ENCODE results near the gene HNRNPUL1. TPM values are rescaled to one million over a fixed set of nuclear protein-coding genes. Genes with fewer than 3 reads are reported as not detected.

Gene HNRNPUL1
- total and polyA plus RNA-seq, 2 experiments from 2014 or later, result 204 to 207 TPM

DNA sequence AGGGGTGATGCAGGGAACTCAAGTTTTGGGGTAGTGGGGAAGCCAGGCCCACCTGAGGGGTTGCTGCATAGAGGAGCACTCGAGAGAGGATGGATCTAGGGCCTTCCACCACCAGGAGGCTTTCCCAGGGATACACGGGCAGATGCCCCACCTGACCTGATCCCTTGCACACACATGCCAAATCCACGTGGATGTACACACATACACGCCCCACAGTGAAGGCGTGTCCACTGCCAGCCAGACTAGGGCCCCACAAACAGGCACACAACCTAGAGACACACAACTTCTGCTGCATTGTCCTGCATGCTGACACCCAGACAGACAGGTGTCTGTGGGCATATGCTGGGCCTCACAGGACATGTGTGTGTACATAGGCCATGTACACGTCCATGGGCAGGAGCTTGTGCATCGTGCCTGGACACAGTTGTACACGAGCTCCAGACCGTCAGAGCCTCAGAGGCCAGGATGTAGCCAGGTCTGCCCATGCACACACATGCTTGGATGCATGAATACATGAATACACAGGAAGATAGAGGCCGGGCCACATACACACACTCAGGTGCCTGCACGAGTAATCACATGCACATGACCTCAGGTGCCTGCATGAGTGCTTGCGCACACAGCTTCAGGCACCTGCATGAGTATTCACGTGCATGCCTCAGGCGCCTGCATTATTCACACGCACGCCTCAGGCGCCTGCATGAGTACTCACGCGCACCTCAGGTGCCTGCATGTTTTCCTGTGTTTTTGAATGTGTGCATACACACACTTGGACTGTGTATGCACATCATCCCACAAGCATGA lies 54.7 kb downstream of the HNRNPUL1 start:
- ATAC-seq, result no peak
- Histone ChIP-seq H2AFZ (no peak overlapping the region), H3K4me2 (no peak overlapping the region), H3K36me3 (ENCODE audit: insufficient read depth) (no peaks in the 10 kb centered on the region), H4K20me1 (replicated peaks; ENCODE audit: insufficient read depth) (no peaks in the 10 kb centered on the region; the same call in 1 of the 2 replicates), H3K27ac (ENCODE audit: low read depth) (no peak overlapping the region), H3K9me2 (ENCODE audit: insufficient read depth) (no peaks in the 10 kb centered on the region), H3K4me3 (no peak overlapping the region), H3K4me1 (ENCODE audit: insufficient read depth) (peaks cover 20% of the 10 kb centered on the region), H3K27me3 (ENCODE audit: insufficient read depth) (no peaks in the 10 kb centered on the region), H3K79me2 (replicated peaks; ENCODE audit: insufficient read depth) (no peaks in the 10 kb centered on the region), H3F3A (replicated peaks; ENCODE audit: low read depth) (peaks cover 16% of the 10 kb centered on the region)
- H3K27me3 Mint-ChIP-seq (ENCODE audit: insufficient read depth, low read depth, poor library complexity), result peaks cover 10% of the 10 kb centered on the region
- TF ChIP-seq EZH2phosphoT487 (IDR thresholded peaks at IDR 0.05; ENCODE audit: unreplicated experiment), result no peak
- TF ChIP-seq, protein P1, sequence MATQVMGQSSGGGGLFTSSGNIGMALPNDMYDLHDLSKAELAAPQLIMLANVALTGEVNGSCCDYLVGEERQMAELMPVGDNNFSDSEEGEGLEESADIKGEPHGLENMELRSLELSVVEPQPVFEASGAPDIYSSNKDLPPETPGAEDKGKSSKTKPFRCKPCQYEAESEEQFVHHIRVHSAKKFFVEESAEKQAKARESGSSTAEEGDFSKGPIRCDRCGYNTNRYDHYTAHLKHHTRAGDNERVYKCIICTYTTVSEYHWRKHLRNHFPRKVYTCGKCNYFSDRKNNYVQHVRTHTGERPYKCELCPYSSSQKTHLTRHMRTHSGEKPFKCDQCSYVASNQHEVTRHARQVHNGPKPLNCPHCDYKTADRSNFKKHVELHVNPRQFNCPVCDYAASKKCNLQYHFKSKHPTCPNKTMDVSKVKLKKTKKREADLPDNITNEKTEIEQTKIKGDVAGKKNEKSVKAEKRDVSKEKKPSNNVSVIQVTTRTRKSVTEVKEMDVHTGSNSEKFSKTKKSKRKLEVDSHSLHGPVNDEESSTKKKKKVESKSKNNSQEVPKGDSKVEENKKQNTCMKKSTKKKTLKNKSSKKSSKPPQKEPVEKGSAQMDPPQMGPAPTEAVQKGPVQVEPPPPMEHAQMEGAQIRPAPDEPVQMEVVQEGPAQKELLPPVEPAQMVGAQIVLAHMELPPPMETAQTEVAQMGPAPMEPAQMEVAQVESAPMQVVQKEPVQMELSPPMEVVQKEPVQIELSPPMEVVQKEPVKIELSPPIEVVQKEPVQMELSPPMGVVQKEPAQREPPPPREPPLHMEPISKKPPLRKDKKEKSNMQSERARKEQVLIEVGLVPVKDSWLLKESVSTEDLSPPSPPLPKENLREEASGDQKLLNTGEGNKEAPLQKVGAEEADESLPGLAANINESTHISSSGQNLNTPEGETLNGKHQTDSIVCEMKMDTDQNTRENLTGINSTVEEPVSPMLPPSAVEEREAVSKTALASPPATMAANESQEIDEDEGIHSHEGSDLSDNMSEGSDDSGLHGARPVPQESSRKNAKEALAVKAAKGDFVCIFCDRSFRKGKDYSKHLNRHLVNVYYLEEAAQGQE (IDR thresholded peaks at IDR 0.05; ENCODE audit: unreplicated experiment), result no peak
- no peak for TF ChIP-seq EZH2 (IDR thresholded peaks at IDR 0.05; ENCODE audit: low read depth, unreplicated experiment)
- no peak for TF ChIP-seq POLR2AphosphoS5 (IDR thresholded peaks at IDR 0.05; ENCODE audit: low read depth)
- TF ChIP-seq, protein P2, sequence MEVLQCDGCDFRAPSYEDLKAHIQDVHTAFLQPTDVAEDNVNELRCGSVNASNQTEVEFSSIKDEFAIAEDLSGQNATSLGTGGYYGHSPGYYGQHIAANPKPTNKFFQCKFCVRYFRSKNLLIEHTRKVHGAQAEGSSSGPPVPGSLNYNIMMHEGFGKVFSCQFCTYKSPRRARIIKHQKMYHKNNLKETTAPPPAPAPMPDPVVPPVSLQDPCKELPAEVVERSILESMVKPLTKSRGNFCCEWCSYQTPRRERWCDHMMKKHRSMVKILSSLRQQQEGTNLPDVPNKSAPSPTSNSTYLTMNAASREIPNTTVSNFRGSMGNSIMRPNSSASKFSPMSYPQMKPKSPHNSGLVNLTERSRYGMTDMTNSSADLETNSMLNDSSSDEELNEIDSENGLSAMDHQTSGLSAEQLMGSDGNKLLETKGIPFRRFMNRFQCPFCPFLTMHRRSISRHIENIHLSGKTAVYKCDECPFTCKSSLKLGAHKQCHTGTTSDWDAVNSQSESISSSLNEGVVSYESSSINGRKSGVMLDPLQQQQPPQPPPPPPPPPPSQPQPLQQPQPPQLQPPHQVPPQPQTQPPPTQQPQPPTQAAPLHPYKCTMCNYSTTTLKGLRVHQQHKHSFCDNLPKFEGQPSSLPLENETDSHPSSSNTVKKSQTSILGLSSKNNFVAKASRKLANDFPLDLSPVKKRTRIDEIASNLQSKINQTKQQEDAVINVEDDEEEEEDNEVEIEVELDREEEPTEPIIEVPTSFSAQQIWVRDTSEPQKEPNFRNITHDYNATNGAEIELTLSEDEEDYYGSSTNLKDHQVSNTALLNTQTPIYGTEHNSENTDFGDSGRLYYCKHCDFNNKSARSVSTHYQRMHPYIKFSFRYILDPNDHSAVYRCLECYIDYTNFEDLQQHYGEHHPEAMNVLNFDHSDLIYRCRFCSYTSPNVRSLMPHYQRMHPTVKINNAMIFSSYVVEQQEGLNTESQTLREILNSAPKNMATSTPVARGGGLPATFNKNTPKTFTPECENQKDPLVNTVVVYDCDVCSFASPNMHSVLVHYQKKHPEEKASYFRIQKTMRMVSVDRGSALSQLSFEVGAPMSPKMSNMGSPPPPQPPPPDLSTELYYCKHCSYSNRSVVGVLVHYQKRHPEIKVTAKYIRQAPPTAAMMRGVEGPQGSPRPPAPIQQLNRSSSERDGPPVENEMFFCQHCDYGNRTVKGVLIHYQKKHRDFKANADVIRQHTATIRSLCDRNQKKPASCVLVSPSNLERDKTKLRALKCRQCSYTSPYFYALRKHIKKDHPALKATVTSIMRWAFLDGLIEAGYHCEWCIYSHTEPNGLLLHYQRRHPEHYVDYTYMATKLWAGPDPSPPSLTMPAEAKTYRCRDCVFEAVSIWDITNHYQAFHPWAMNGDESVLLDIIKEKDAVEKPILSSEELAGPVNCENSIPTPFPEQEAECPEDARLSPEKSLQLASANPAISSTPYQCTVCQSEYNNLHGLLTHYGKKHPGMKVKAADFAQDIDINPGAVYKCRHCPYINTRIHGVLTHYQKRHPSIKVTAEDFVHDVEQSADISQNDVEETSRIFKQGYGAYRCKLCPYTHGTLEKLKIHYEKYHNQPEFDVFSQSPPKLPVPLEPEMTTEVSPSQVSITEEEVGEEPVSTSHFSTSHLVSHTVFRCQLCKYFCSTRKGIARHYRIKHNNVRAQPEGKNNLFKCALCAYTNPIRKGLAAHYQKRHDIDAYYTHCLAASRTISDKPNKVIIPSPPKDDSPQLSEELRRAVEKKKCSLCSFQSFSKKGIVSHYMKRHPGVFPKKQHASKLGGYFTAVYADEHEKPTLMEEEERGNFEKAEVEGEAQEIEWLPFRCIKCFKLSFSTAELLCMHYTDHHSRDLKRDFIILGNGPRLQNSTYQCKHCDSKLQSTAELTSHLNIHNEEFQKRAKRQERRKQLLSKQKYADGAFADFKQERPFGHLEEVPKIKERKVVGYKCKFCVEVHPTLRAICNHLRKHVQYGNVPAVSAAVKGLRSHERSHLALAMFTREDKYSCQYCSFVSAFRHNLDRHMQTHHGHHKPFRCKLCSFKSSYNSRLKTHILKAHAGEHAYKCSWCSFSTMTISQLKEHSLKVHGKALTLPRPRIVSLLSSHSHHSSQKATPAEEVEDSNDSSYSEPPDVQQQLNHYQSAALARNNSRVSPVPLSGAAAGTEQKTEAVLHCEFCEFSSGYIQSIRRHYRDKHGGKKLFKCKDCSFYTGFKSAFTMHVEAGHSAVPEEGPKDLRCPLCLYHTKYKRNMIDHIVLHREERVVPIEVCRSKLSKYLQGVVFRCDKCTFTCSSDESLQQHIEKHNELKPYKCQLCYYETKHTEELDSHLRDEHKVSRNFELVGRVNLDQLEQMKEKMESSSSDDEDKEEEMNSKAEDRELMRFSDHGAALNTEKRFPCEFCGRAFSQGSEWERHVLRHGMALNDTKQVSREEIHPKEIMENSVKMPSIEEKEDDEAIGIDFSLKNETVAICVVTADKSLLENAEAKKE (CRISPR knock-in tag; IDR thresholded peaks at IDR 0.05), result no peak
- TF ChIP-seq, protein P3, sequence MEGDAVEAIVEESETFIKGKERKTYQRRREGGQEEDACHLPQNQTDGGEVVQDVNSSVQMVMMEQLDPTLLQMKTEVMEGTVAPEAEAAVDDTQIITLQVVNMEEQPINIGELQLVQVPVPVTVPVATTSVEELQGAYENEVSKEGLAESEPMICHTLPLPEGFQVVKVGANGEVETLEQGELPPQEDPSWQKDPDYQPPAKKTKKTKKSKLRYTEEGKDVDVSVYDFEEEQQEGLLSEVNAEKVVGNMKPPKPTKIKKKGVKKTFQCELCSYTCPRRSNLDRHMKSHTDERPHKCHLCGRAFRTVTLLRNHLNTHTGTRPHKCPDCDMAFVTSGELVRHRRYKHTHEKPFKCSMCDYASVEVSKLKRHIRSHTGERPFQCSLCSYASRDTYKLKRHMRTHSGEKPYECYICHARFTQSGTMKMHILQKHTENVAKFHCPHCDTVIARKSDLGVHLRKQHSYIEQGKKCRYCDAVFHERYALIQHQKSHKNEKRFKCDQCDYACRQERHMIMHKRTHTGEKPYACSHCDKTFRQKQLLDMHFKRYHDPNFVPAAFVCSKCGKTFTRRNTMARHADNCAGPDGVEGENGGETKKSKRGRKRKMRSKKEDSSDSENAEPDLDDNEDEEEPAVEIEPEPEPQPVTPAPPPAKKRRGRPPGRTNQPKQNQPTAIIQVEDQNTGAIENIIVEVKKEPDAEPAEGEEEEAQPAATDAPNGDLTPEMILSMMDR (conservative IDR thresholded peaks at IDR 0.05; ENCODE audit: low read depth in 2 of 2), result no peak
- TF ChIP-seq ZNF114 (CRISPR knock-in tag; IDR thresholded peaks at IDR 0.05), result no peak
- TF ChIP-seq NANOG (IDR thresholded peaks at IDR 0.05; ENCODE audit: borderline replicate concordance), result no peak
- TF ChIP-seq, protein P4, sequence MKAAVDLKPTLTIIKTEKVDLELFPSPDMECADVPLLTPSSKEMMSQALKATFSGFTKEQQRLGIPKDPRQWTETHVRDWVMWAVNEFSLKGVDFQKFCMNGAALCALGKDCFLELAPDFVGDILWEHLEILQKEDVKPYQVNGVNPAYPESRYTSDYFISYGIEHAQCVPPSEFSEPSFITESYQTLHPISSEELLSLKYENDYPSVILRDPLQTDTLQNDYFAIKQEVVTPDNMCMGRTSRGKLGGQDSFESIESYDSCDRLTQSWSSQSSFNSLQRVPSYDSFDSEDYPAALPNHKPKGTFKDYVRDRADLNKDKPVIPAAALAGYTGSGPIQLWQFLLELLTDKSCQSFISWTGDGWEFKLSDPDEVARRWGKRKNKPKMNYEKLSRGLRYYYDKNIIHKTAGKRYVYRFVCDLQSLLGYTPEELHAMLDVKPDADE (IDR thresholded peaks at IDR 0.05), result no peak
- no peak for TF ChIP-seq JUNB (IDR thresholded peaks at IDR 0.05; ENCODE audit: unreplicated experiment)
- no peak for TF ChIP-seq CREB1 (CRISPR knock-in tag; IDR thresholded peaks at IDR 0.05; ENCODE audit: low read depth)
- TF ChIP-seq STAT1 (IDR thresholded peaks at IDR 0.05; ENCODE audit: unreplicated experiment), result no peak
- no peak for TF ChIP-seq ZNF331 (CRISPR knock-in tag; IDR thresholded peaks at IDR 0.05; ENCODE audit: low read depth)
- H3K27ac Mint-ChIP-seq, result no peak overlapping the region
- no peak for DNase-seq (ENCODE audit: low spot score)
- H3K36me3 Mint-ChIP-seq (ENCODE audit: low read depth), result peaks cover 54% of the 10 kb centered on the region
- no peak overlapping the region for H3K4me3 Mint-ChIP-seq
- peaks cover 23% of the 10 kb centered on the region for H3K4me1 Mint-ChIP-seq
- peaks cover 3% of the 10 kb centered on the region; the same call in 1 of the 3 replicates for H3K9me3 Mint-ChIP-seq
